Left ventricle myocardium inferior (tissue), 1 donor: ENCODE measurements around the gene HMOX1. TPM values are rescaled to one million over a fixed set of nuclear protein-coding genes. Genes with fewer than 3 reads are reported as not detected.

Experiments used
- DNase-seq: peaks from one replicate; pipeline ENCODE4 v3.0.0-alpha.2; 2020
- H3K27ac ChIP-seq: fragments of 200-600 bp; replicated peaks from 2 replicates; pipeline ENCODE4 v1.8.0; 2021
- H3K27me3 ChIP-seq: fragments of 200-600 bp; 2 replicates; pipeline ENCODE4 v1.8.0; 2021; ENCODE audit warnings: low read depth
- H3K36me3 ChIP-seq: fragments of 200-600 bp; 2 replicates; pipeline ENCODE4 v1.8.0; 2021
- H3K4me1 ChIP-seq: fragments of 200-600 bp; 2 replicates; pipeline ENCODE4 v1.8.0; 2021
- H3K4me3 ChIP-seq: fragments of 200-600 bp; 2 replicates; pipeline ENCODE4 v1.8.0; 2021; ENCODE audit warnings: mild to moderate bottlenecking, moderate library complexity
- H3K9me3 ChIP-seq: fragments of 200-600 bp; replicated peaks from 2 replicates; pipeline ENCODE4 v1.8.0; 2021
- intact Hi-C: fragments of 100-400 bp; cut with micrococcal nuclease; formaldehyde crosslinking; loops from one replicate; pipeline ENCODE4 v1.11.0; 2022
- total RNA-seq: library from RNA; stranded (reverse); fragmentation: NEBNext Ultra II Directional; extraction: Animal tissue kit (Norgen Biotek cat#: 25700); gene quantifications from one replicate; pipeline ENCODE4 v1.2.1, GENCODE V29; 2021
- TF ChIP-seq, protein P1 (sequence below): fragments of 200-600 bp; IDR thresholded peaks from 2 replicates; pipeline ENCODE4 v1.8.0; 2021; ENCODE audit warnings: antibody characterized with exemption, mild to moderate bottlenecking, borderline replicate concordance
- donor health status: DM: no; HTN: yes; CAD: no; lungs with severe emphysema.

The HMOX1 gene
- total RNA-seq, 1 donor from 2014 or later: 4.8 TPM

DNA sequence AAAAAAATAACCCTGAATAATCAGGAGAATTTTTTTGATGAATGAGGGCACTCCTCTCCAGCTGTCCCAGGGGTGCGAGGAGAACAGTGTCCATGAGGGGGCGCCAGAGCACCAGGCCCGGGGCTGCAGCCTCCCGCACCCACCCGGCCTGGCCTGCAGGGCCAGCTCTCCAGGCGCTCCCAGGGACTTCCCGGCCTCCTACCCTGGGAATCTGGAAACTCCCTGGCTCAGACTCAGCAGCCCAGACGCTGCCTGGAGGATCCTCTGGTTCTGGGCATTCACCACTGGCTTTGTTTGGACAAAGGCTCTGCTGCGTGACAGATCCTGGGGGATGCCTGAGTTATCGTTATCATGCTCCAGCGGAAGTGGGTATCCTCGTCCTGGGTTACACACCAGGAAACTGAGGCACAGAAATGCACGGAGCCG is 50.0 kb downstream of the HMOX1 start:
- peak; percentile 89 for DNase-seq
- intact Hi-C loops: loop anchor here (10.0 kb wide), 1 partner anchor 154 kb away; no protein-coding TSS in a partner anchor
- peaks cover 13% of the 10 kb centered on the region for H3K4me1 ChIP-seq
- peak overlapping the region; percentile 66 for H3K27ac ChIP-seq
- peaks cover 16% of the 10 kb centered on the region for H3K36me3 ChIP-seq
- H3K4me3 ChIP-seq: no peak overlapping the region
- peaks cover 15% of the 10 kb centered on the region for H3K9me3 ChIP-seq
- TF ChIP-seq, protein P1, sequence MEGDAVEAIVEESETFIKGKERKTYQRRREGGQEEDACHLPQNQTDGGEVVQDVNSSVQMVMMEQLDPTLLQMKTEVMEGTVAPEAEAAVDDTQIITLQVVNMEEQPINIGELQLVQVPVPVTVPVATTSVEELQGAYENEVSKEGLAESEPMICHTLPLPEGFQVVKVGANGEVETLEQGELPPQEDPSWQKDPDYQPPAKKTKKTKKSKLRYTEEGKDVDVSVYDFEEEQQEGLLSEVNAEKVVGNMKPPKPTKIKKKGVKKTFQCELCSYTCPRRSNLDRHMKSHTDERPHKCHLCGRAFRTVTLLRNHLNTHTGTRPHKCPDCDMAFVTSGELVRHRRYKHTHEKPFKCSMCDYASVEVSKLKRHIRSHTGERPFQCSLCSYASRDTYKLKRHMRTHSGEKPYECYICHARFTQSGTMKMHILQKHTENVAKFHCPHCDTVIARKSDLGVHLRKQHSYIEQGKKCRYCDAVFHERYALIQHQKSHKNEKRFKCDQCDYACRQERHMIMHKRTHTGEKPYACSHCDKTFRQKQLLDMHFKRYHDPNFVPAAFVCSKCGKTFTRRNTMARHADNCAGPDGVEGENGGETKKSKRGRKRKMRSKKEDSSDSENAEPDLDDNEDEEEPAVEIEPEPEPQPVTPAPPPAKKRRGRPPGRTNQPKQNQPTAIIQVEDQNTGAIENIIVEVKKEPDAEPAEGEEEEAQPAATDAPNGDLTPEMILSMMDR: peak; percentile 97
- no peaks in the 10 kb centered on the region for H3K27me3 ChIP-seq

GRCh38 chr22:35431483-35432227 is 50.8 kb downstream of the HMOX1 start:
- Histone ChIP-seq H3K36me3 (peaks cover 16% of the 10 kb centered on the region), H3K4me1 (peaks cover 13% of the 10 kb centered on the region), H3K27ac (peak overlapping the region; percentile 66), H3K27me3 (no peaks in the 10 kb centered on the region), H3K4me3 (no peak overlapping the region), H3K9me3 (peaks cover 15% of the 10 kb centered on the region)
- intact Hi-C loops: loop anchor here (10.0 kb wide), 1 partner anchor 153 kb away; no protein-coding TSS in a partner anchor
- no peak for DNase-seq
- TF ChIP-seq, protein P1: no peak

DNA sequence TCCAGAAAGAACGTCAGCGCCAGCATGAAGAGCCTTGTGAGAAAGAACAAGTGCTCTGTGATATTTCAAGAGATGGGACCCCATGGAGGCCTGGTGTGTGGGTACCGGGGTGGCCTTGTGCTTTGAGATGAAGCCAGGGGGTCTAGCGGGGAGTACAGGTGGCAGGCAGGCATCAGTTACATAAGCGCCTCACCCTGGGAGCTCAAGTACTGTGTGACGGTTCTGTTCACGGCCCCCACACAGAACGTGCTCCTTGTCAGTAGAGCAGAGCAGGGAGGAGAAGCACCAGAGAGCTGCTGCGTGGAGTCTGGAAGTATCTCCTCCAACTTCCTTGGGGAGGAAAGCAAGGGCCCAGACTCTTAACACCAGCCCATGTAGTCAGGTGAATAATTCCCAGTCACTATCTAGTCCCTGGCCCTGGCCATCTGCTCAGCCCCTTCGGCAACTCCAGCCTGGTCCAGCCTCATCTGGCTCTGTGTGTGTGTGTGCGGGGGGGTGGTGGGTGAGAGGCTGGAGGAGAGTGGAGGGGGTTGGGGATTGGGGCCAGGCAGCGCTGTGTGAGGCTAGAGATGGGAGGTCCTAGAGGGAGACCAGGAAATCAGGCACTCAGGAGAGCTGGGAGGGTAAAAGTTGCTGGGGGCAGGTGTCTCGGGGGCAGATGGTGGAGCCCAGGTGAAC is 51.5 kb downstream of the HMOX1 start:
- H3K4me3 ChIP-seq: no peak overlapping the region
- no peak for DNase-seq
- H3K4me1 ChIP-seq: peaks cover 13% of the 10 kb centered on the region
- intact Hi-C loops: loop anchor here (10.0 kb wide), 1 partner anchor 152 kb away; no protein-coding TSS in a partner anchor
- H3K27ac ChIP-seq: no peak overlapping the region
- TF ChIP-seq, protein P1: no peak
- peaks cover 16% of the 10 kb centered on the region for H3K36me3 ChIP-seq
- peaks cover 15% of the 10 kb centered on the region for H3K9me3 ChIP-seq
- no peaks in the 10 kb centered on the region for H3K27me3 ChIP-seq

- intact Hi-C loops: loop anchor here (10.0 kb wide), 1 partner anchor 151 kb away; no protein-coding TSS in a partner anchor
- no peak for DNase-seq
- Histone ChIP-seq H3K27ac (no peak overlapping the region), H3K4me1 (peaks cover 13% of the 10 kb centered on the region), H3K27me3 (no peaks in the 10 kb centered on the region), H3K36me3 (peaks cover 16% of the 10 kb centered on the region), H3K4me3 (no peak overlapping the region), H3K9me3 (peaks cover 15% of the 10 kb centered on the region)
- TF ChIP-seq, protein P1: no peak
These were observed 53.3 kb downstream of the HMOX1 start for GRCh38 chr22:35434061-35434710.

- intact Hi-C loops: loop anchor here (10.0 kb wide), 1 partner anchor 150 kb away; no protein-coding TSS in a partner anchor
- no peak for DNase-seq
- Histone ChIP-seq H3K9me3 (peaks cover 15% of the 10 kb centered on the region), H3K36me3 (peaks cover 16% of the 10 kb centered on the region), H3K27ac (no peak overlapping the region), H3K4me1 (peaks cover 13% of the 10 kb centered on the region), H3K27me3 (no peaks in the 10 kb centered on the region), H3K4me3 (no peak overlapping the region)
- TF ChIP-seq, protein P1: no peak
These were observed 54.4 kb downstream of the HMOX1 start for GRCh38 chr22:35435201-35435740.
